GM21737 (cell line): Measurements from ENCODE around the gene HHLA2.

Source experiments
- ATAC-seq: cut with Tn5 transposase; IDR thresholded peaks from one replicate; pipeline ENCODE4 v1.9.1; 2021; ENCODE audit warnings: mild to moderate bottlenecking, moderate library complexity; ENCODE audit not compliant: unreplicated experiment

The HHLA2 gene

GRCh38 chr3:108391917-108392593, 95.7 kb downstream of the HHLA2 start:
- no peak for ATAC-seq

GRCh38 chr3:108393128-108393900, 97.0 kb downstream of the HHLA2 start:
- ATAC-seq = no peak

- ATAC-seq = no peak
Measured at GRCh38 chr3:108394016-108394415, 97.7 kb downstream of the HHLA2 start.

- ATAC-seq = no peak
Measured at GRCh38 chr3:108394563-108394962, 98.2 kb downstream of the HHLA2 start.

- no peak for ATAC-seq
Measured at GRCh38 chr3:108396336-108396735, 100.0 kb downstream of the HHLA2 start.

GRCh38 chr3:108398510-108398909, 102.2 kb downstream of the HHLA2 start:
- no peak for ATAC-seq

- ATAC-seq = no peak
Measured at GRCh38 chr3:108401836-108402235, 105.5 kb downstream of the HHLA2 start.

- ATAC-seq = no peak
Measured at GRCh38 chr3:108403198-108403597, 106.8 kb downstream of the HHLA2 start.

GRCh38 chr3:108403686-108404345, 107.5 kb downstream of the HHLA2 start:
- no peak for ATAC-seq

GRCh38 chr3:108404368-108404767, 108.0 kb downstream of the HHLA2 start:
- ATAC-seq = no peak

- ATAC-seq = no peak
Measured at GRCh38 chr3:108406063-108406660, 109.8 kb downstream of the HHLA2 start.

- no peak for ATAC-seq
Measured at GRCh38 chr3:108406661-108407206, 110.4 kb downstream of the HHLA2 start.

- no peak for ATAC-seq
Measured at GRCh38 chr3:108407886-108408285, 111.5 kb downstream of the HHLA2 start.

GRCh38 chr3:108408883-108409799, 112.8 kb downstream of the HHLA2 start:
- no peak for ATAC-seq

- no peak for ATAC-seq
Measured at GRCh38 chr3:108409800-108410178, 113.4 kb downstream of the HHLA2 start.

- ATAC-seq = no peak
Measured at GRCh38 chr3:108410531-108410984, 114.2 kb downstream of the HHLA2 start.

GRCh38 chr3:108412121-108412750, 115.9 kb downstream of the HHLA2 start:
- no peak for ATAC-seq

- no peak for ATAC-seq
Measured at GRCh38 chr3:108414007-108414406, 117.7 kb downstream of the HHLA2 start.

GRCh38 chr3:108415661-108416060, 119.3 kb downstream of the HHLA2 start:
- ATAC-seq = no peak
